Right ventricle myocardium inferior (tissue), 1 donor: ENCODE measurements around the gene FGD5. TPM values are rescaled to one million over a fixed set of nuclear protein-coding genes. Genes with fewer than 3 reads are reported as not detected.

Source experiments
- ATAC-seq: fragments of 200-7000 bp; cut with Tn5 transposase; one replicate; pipeline ENCODE4 v1.9.1; 2020; ENCODE audit warnings: mild to moderate bottlenecking, moderate library complexity
- DNase-seq: peaks from one replicate; pipeline ENCODE4 v3.0.0; 2021; ENCODE audit errors: missing footprints
- intact Hi-C: fragments of 100-400 bp; cut with DNase I; formaldehyde crosslinking; loops from one replicate; pipeline ENCODE4 v1.11.0; 2022
- total RNA-seq: library from RNA; stranded (reverse); fragmentation: NEBNext Ultra II Directional; extraction: Animal tissue kit (Norgen Biotek cat#: 25700); gene quantifications from one replicate; pipeline ENCODE4 v1.2.1, GENCODE V29; 2021
- donor health status: DM: no; HTN: yes; CAD: no; lungs with severe emphysema.

Gene FGD5
- total RNA-seq, 1 donor from 2014 or later, result 16.5 TPM

GRCh38 chr3:14959359-14959943, 140.7 kb downstream of the FGD5 start:
- DNase-seq (no peak), ATAC-seq (no peak)
- intact Hi-C loops, result no loop called here

DNA sequence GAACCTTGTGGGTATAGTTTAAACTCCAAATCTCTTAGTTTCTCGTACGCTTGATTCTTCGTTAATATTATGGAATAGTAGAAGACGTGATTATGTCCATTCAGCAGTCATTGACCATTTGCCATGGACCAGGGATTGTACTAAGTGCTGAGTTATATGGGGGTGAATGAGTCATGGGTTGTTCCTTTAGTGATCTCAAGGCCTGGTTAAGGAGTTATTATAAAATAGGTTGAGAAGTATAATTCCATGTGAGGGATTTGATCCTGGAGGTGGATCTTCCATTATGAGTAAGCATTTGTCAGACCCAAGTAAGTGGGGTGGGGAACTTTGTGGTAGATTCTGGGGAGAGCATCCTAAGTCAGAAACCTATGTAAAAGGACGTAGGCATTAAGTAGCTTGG, 144.0 kb downstream of the FGD5 start:
- intact Hi-C loops, result no loop called here
- DNase-seq (no peak), ATAC-seq (no peak)

- intact Hi-C loops, result no loop called here
- no peak for DNase-seq
These were observed 148.5 kb downstream of the FGD5 start for GRCh38 chr3:14967285-14967684.

DNA sequence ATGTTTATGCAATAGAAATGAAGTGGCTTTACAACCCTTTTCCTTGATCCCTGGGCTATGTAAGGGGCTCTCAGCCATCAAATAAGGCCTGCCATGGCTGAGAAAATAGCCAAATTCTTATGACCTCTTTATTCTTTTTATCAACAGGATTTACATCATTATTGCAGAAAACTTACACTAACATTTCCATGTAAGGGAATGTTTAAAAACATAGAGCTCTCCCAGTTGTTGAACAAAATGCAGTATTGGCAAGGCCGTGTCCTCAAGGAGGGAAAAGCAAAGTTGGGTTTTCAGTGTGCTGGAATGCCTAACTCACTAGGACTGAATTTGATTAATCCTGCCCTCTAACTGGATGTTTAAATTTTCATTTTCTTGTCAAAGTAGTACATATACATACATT, 150.9 kb downstream of the FGD5 start:
- DNase-seq (no peak), ATAC-seq (no peak)
- intact Hi-C loops, result no loop called here

More at GRCh38 chr3:14967285-14967684, 148.5 kb downstream of the FGD5 start:
- no peak for ATAC-seq

DNA sequence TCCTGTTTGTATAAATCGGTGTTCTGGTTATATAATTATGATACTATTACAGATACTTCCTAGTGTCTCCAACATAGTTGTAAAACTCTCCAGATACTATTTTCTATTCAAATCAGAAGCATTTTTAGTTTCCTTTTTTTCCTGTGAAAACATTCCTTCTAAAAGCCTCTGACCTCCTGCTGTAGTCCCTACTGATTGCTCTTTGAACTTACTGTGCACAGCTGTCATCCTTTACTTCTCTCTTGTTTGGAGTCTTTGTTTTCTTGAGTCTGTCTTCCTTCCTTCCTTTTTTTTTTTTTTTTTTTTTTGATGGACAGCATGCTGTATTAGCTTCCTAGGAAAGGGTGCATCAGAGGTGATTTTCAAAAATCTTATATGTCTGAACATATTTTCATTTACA, 157.6 kb downstream of the FGD5 start:
- ATAC-seq (no peak), DNase-seq (no peak)
- intact Hi-C loops, result no loop called here

GRCh38 chr3:14980689-14981088, 161.9 kb downstream of the FGD5 start:
- intact Hi-C loops, result no loop called here
- ATAC-seq (no peak), DNase-seq (no peak)

Other genes with a start within 250 kb of the FGD5 start
- 9.7 TPM for gene CCDC174, start 167.2 kb upstream of the FGD5 start, total RNA-seq
- not detected for gene C3orf20, start 143.8 kb upstream of the FGD5 start, total RNA-seq
- 28.6 TPM for gene NR2C2, start 128.6 kb downstream of the FGD5 start, total RNA-seq
- 140 TPM for gene MRPS25, start 246.4 kb downstream of the FGD5 start, total RNA-seq